ENCODE data around the gene ARHGAP18. TPM values are rescaled to one million over a fixed set of nuclear protein-coding genes. Genes with fewer than 3 reads are reported as not detected.
A peak's percentile ranks its signal among the peaks of the same experiment; 100 is the strongest.

Gene ARHGAP18
- total RNA-seq, 1 experiment from 2014 or later = 64.5 TPM

DNA sequence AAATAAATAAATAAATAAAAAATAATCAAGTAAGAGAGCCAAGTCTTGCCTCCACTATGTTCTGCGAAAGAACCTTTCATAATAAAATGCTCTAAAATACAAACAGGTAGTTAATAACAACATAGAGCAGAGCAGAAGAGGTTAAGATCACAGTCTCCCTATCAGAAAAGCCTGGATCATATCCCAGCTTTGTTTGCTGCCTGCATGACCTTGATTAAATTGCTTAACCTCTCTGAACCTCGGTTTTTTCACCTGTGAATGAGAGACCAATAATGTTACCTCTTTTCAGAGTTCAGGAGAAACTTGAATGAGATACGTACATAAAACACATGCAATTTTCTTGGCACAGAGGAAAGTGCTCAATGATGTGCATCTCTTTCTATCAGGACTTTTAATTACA, 44.4 kb downstream of the ARHGAP18 start:
- no peak overlapping the region for H3K27ac Mint-ChIP-seq (ENCODE audit: unreplicated experiment)
- H3K4me3 Mint-ChIP-seq (ENCODE audit: low read depth, unreplicated experiment) = no peak overlapping the region
- H3K4me1 Mint-ChIP-seq (ENCODE audit: low read depth, unreplicated experiment) = peaks cover 59% of the 10 kb centered on the region
- DNase-seq = no peak
- no peaks in the 10 kb centered on the region for H3K9me3 Mint-ChIP-seq (ENCODE audit: low read depth, unreplicated experiment)
- intact Hi-C loops (cut with micrococcal nuclease; ENCODE audit: unreplicated experiment) = loop anchor here (5.0 kb wide), 1 partner anchor 67 kb away; no protein-coding TSS in a partner anchor
- BruUV-seq (replicated peaks) = no TSS peak
- peaks cover 17% of the 10 kb centered on the region for H3K36me3 Mint-ChIP-seq (ENCODE audit: insufficient read depth, unreplicated experiment)
- CTCF ChIA-PET = interaction anchor here (1.0 kb wide), 1 partner anchor 18 kb away, joined by 4 read pairs; no protein-coding TSS in a partner anchor
- H3K27me3 Mint-ChIP-seq (ENCODE audit: unreplicated experiment) = no peaks in the 10 kb centered on the region
- TF ChIP-seq, protein P1, sequence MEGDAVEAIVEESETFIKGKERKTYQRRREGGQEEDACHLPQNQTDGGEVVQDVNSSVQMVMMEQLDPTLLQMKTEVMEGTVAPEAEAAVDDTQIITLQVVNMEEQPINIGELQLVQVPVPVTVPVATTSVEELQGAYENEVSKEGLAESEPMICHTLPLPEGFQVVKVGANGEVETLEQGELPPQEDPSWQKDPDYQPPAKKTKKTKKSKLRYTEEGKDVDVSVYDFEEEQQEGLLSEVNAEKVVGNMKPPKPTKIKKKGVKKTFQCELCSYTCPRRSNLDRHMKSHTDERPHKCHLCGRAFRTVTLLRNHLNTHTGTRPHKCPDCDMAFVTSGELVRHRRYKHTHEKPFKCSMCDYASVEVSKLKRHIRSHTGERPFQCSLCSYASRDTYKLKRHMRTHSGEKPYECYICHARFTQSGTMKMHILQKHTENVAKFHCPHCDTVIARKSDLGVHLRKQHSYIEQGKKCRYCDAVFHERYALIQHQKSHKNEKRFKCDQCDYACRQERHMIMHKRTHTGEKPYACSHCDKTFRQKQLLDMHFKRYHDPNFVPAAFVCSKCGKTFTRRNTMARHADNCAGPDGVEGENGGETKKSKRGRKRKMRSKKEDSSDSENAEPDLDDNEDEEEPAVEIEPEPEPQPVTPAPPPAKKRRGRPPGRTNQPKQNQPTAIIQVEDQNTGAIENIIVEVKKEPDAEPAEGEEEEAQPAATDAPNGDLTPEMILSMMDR (IDR thresholded peaks at IDR 0.05; ENCODE audit: unreplicated experiment) = no peak

DNA sequence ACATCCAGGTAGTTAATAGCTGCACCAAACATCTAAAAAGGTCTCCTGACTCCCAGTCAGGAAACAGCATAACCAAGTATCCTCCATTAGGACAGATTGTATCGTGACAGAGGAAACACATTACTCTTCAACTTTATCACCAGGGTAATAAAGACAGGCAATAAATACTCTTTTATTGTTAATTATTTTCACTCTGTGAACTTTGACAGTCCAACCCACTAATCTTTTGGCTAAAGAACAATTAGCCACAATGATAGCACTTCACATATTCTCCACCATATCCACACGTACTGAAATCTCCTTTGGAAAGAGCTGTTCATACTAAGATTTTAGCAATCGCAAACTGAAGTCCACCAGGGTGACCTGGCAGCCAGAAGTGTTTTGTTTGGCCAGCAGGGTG, 46.4 kb downstream of the ARHGAP18 start:
- TF ChIP-seq, protein P1 (IDR thresholded peaks at IDR 0.05; ENCODE audit: unreplicated experiment) = no peak
- H3K36me3 Mint-ChIP-seq (ENCODE audit: insufficient read depth, unreplicated experiment) = peaks cover 19% of the 10 kb centered on the region
- H3K4me3 Mint-ChIP-seq (ENCODE audit: low read depth, unreplicated experiment) = no peak overlapping the region
- H3K27ac Mint-ChIP-seq (ENCODE audit: unreplicated experiment) = peak overlapping the region; percentile 9
- no peaks in the 10 kb centered on the region for H3K27me3 Mint-ChIP-seq (ENCODE audit: unreplicated experiment)
- BruUV-seq (replicated peaks) = no TSS peak
- H3K9me3 Mint-ChIP-seq (ENCODE audit: low read depth, unreplicated experiment) = no peaks in the 10 kb centered on the region
- CTCF ChIA-PET = no interaction called here
- intact Hi-C loops (cut with micrococcal nuclease; ENCODE audit: unreplicated experiment) = no loop called here
- DNase-seq = no peak
- peaks cover 59% of the 10 kb centered on the region for H3K4me1 Mint-ChIP-seq (ENCODE audit: low read depth, unreplicated experiment)

DNA sequence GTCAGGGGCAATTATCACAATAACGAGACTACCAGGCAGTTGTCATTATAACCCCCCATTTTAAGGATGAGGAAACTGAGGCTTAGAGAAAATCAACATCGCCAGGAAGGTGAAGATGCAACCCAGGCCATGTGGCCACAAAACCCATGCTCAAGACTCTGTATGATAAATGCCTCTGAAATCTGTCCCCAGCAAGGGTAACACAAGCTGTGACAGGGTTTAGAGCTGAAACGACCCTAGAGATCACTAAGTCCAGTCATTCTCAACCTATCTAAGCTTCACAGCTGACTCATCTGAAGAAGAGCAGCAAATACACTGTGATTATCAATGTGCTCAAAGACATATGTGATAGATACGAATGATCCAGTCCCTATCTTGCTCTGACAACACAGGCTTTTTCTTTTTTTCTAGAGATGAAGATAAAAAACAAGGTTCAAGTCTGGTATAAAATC, 47.0 kb downstream of the ARHGAP18 start:
- H3K36me3 Mint-ChIP-seq (ENCODE audit: insufficient read depth, unreplicated experiment) = peaks cover 16% of the 10 kb centered on the region
- H3K27ac Mint-ChIP-seq (ENCODE audit: unreplicated experiment) = no peak overlapping the region
- TF ChIP-seq, protein P1 (IDR thresholded peaks at IDR 0.05; ENCODE audit: unreplicated experiment) = no peak
- CTCF ChIA-PET = no interaction called here
- no peaks in the 10 kb centered on the region for H3K9me3 Mint-ChIP-seq (ENCODE audit: low read depth, unreplicated experiment)
- no peak for DNase-seq
- H3K4me3 Mint-ChIP-seq (ENCODE audit: low read depth, unreplicated experiment) = no peak overlapping the region
- intact Hi-C loops (cut with micrococcal nuclease; ENCODE audit: unreplicated experiment) = no loop called here
- no peaks in the 10 kb centered on the region for H3K27me3 Mint-ChIP-seq (ENCODE audit: unreplicated experiment)
- peaks cover 54% of the 10 kb centered on the region for H3K4me1 Mint-ChIP-seq (ENCODE audit: low read depth, unreplicated experiment)
- BruUV-seq (replicated peaks) = no TSS peak

DNA sequence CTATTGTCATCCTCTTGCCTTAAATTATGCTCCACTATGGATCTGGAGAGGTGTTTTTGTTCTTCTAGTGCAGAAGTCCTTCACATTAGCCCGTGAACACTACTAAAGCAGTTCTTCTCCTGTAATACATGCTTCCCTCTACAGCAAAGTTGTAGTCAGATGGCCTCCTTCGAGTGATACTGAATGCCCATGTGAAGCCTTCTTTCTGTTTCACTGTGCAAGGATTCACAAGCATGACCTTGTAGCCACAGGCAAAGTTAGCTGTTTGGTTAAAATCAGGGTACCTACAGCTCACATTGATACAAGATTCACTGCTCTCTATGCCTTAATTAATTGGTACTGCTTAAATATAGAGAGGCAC, 47.6 kb downstream of the ARHGAP18 start:
- H3K27ac Mint-ChIP-seq (ENCODE audit: unreplicated experiment) = peak overlapping the region; percentile 31
- no peak overlapping the region for H3K4me3 Mint-ChIP-seq (ENCODE audit: low read depth, unreplicated experiment)
- H3K27me3 Mint-ChIP-seq (ENCODE audit: unreplicated experiment) = no peaks in the 10 kb centered on the region

More for the DNA sequence above, 47.6 kb downstream of the ARHGAP18 start:
- BruUV-seq (replicated peaks) = no TSS peak
- CTCF ChIA-PET = no interaction called here
- TF ChIP-seq, protein P1 (IDR thresholded peaks at IDR 0.05; ENCODE audit: unreplicated experiment) = no peak
- peaks cover 16% of the 10 kb centered on the region for H3K36me3 Mint-ChIP-seq (ENCODE audit: insufficient read depth, unreplicated experiment)
- no peaks in the 10 kb centered on the region for H3K9me3 Mint-ChIP-seq (ENCODE audit: low read depth, unreplicated experiment)
- intact Hi-C loops (cut with micrococcal nuclease; ENCODE audit: unreplicated experiment) = no loop called here
- peaks cover 48% of the 10 kb centered on the region for H3K4me1 Mint-ChIP-seq (ENCODE audit: low read depth, unreplicated experiment)
- DNase-seq = no peak
